ENCODE results near the gene MAMLD1. TPM values are rescaled to one million over a fixed set of nuclear protein-coding genes. Genes with fewer than 3 reads are reported as not detected.

The MAMLD1 gene
- total RNA-seq, 1 experiment from 2014 or later, result 0.48 TPM

- Histone ChIP-seq H3K9me3 (ENCODE audit: control insufficient read depth, low read depth, low read length) (peaks cover 7% of the 10 kb centered on the region), H3K14ac (ENCODE audit: insufficient read depth, low read length) (no peak overlapping the region), H3K23me2 (ENCODE audit: insufficient read length, low read depth, low read length, poor library complexity, severe bottlenecking) (no peaks in the 10 kb centered on the region), H2AFZ (ENCODE audit: low read length) (no peak overlapping the region), H3K4ac (ENCODE audit: low read depth, low read length) (no peak overlapping the region), H3K18ac (ENCODE audit: insufficient read length, low read depth, low read length) (no peak overlapping the region), H3K27me3 (ENCODE audit: insufficient read depth, low read length) (no peaks in the 10 kb centered on the region), H3K4me1 (ENCODE audit: insufficient read depth, low read length) (no peaks in the 10 kb centered on the region; the same call in 1 of the 2 replicates), H2BK5ac (ENCODE audit: insufficient read length, low read length) (no peak overlapping the region), H3T11ph (ENCODE audit: low read length) (no peak overlapping the region), H3K27ac (ENCODE audit: insufficient read length, low read depth, low read length) (no peak overlapping the region), H2BK120ac (ENCODE audit: low read depth, low read length, poor library complexity, severe bottlenecking) (no peak overlapping the region), H3K56ac (ENCODE audit: insufficient read length, low read depth, low read length) (no peak overlapping the region), H3K4me2 (ENCODE audit: insufficient read depth, insufficient read length, low read length) (no peak overlapping the region), H4K20me1 (ENCODE audit: control insufficient read depth, insufficient read depth, insufficient read length) (no peaks in the 10 kb centered on the region), H2BK12ac (ENCODE audit: insufficient read length, low read depth, low read length) (no peak overlapping the region), H2BK20ac (ENCODE audit: low read depth, low read length, poor library complexity, severe bottlenecking) (no peak overlapping the region), H4K91ac (ENCODE audit: insufficient read length, low read depth, low read length) (no peak overlapping the region), H3K23ac (ENCODE audit: insufficient read length, low read depth, low read length) (no peak overlapping the region), H3K79me1 (ENCODE audit: insufficient read depth, low read depth, low read length, poor library complexity, severe bottlenecking) (no peaks in the 10 kb centered on the region), H3K79me2 (ENCODE audit: insufficient read depth, low read length) (no peaks in the 10 kb centered on the region), H2AK5ac (ENCODE audit: insufficient read length, low read length) (no peak overlapping the region), H4K5ac (ENCODE audit: insufficient read length, low read depth, low read length) (no peak overlapping the region), H3K9ac (ENCODE audit: extremely low read depth, insufficient read length, low read length) (no peak overlapping the region), H2BK15ac (ENCODE audit: low read depth, low read length) (no peak overlapping the region), H4K8ac (replicated peaks; ENCODE audit: insufficient read length, low read depth, low read length) (no peak overlapping the region)
- no peak for TF ChIP-seq CTCF (conservative IDR thresholded peaks at IDR 0.05)
- H3K27me3 Mint-ChIP-seq (ENCODE audit: low read depth), result peaks cover 34% of the 10 kb centered on the region
- no peak for DNase-seq
- WGBS (ENCODE audit: extremely low coverage, insufficient read length, low lambda C conversion rate), result no CpG with 5 or more reads among the region's 2 CpGs
- H3K36me3 Mint-ChIP-seq (ENCODE audit: insufficient read depth in 1 of 3, low read depth in 3 of 3), result peaks cover 0 to 5% (median 4%) of the 10 kb centered on the region in 3 experiments; a peak in 4 of 7 replicates
- peaks cover 12 to 15% of the 10 kb centered on the region in 2 experiments for H3K4me1 Mint-ChIP-seq
- H3K9me3 Mint-ChIP-seq, result peaks cover 75 to 87% of the 10 kb centered on the region in 2 experiments
- H3K4me3 Mint-ChIP-seq, result no peak overlapping the region
- H3K27ac Mint-ChIP-seq, result no peak overlapping the region
These were observed 15.6 kb upstream of the MAMLD1 start for GRCh38 chrX:150347471-150347870.
